H1 (cell line): Measurements from ENCODE around the gene CFAP92. TPM values are rescaled to one million over a fixed set of nuclear protein-coding genes. Genes with fewer than 3 reads are reported as not detected.

Experiments
- CTCF ChIA-PET: fragments of 300-600 bp; sonication (Branson Sonifier 250); formaldehyde crosslinking; loops from one replicate; lab custom pipeline; 2021; ENCODE audit not compliant: partially characterized antibody; lab: Charles Lee
- POLR2A ChIA-PET: fragments of 300-600 bp; sonication (Branson Sonifier 250); formaldehyde crosslinking; loops from one replicate; lab custom pipeline; 2021; ENCODE audit warnings: inconsistent platforms; ENCODE audit not compliant: partially characterized antibody; lab: Charles Lee
- DNase-seq, 2 experiments: peaks; one replicate each; pipeline versions ENCODE4 v3.0.0 to v3.0.0-alpha.2; 2010 to 2022; ENCODE audit warnings: low spot score in 2 of 2, low read depth in 1 of 2, mixed read lengths in 1 of 2
- FAIRE-seq: peaks from 2 replicates; lab custom pipeline; 2011; peaks lifted over from hg19 to GRCh38; lab: Jason Lieb, UNC
- H2AFZ ChIP-seq: 2 replicates; pipeline ENCODE4 v1.8.1; 2012; ENCODE audit warnings: low read length, inconsistent platforms
- H2AK5ac ChIP-seq: 2 replicates; pipeline ENCODE4 v1.6.1; 2013; ENCODE audit warnings: low read depth, low read length
- H2BK120ac ChIP-seq: replicated peaks from 2 replicates; pipeline ENCODE3; 2013; ENCODE audit warnings: low read depth, low read length, inconsistent platforms
- H2BK12ac ChIP-seq: 2 replicates; pipeline ENCODE4 v1.6.1; 2013; ENCODE audit warnings: low read depth, low read length
- H2BK15ac ChIP-seq: 2 replicates; pipeline ENCODE4 v1.6.1; 2013; ENCODE audit warnings: low read length
- H2BK20ac ChIP-seq: 2 replicates; pipeline ENCODE4 v1.6.1; 2013; ENCODE audit warnings: low read length
- H2BK5ac ChIP-seq: 2 replicates; pipeline ENCODE4 v1.6.1; 2013; ENCODE audit warnings: low read depth, low read length
- H3K14ac ChIP-seq: 2 replicates; pipeline ENCODE4 v1.6.1; 2013; ENCODE audit warnings: inconsistent platforms; ENCODE audit not compliant: insufficient read length
- H3K18ac ChIP-seq: 2 replicates; pipeline ENCODE4 v1.6.1; 2013; ENCODE audit warnings: low read length; ENCODE audit errors: extremely low read depth
- H3K23ac ChIP-seq: 2 replicates; pipeline ENCODE4 v1.6.1; 2013; ENCODE audit warnings: inconsistent platforms; ENCODE audit not compliant: insufficient read length
- H3K23me2 ChIP-seq: 2 replicates; pipeline ENCODE4 v1.6.1; 2013; ENCODE audit warnings: low read depth, low read length
- H3K27ac ChIP-seq: 2 replicates; pipeline ENCODE4 v1.6.1; 2011; ENCODE audit warnings: low read depth, low read length, inconsistent platforms
- H3K27me3 ChIP-seq, 4 experiments: replicated peaks in 1 of 4; 1 replicate in 1 of 4; 2 replicates in 3 of 4; pipeline versions ENCODE4 v1.6.1 to v1.8.1; 2011 to 2013; ENCODE audit warnings: low read length in 3 of 4, mild to moderate bottlenecking in 3 of 4, inconsistent platforms in 2 of 4, mixed read lengths in 2 of 4, moderate library complexity in 1 of 4; ENCODE audit not compliant: control insufficient read depth in 3 of 4, insufficient read depth in 3 of 4; ENCODE audit errors: extremely low read depth in 1 of 4
- H3K36me3 ChIP-seq, 4 experiments: 2 replicates each; pipeline versions ENCODE4 v1.6.1 to v1.8.1; 2011 to 2013; ENCODE audit warnings: mild to moderate bottlenecking in 4 of 4, low read length in 3 of 4, moderate library complexity in 2 of 4, control low read depth in 1 of 4, inconsistent platforms in 1 of 4; ENCODE audit not compliant: insufficient read depth in 4 of 4, control insufficient read depth in 2 of 4
- H3K4ac ChIP-seq: replicated peaks from 2 replicates; pipeline ENCODE3; 2013; ENCODE audit warnings: low read length, low read depth, mixed read lengths, inconsistent platforms; ENCODE audit not compliant: insufficient read length
- H3K4me1 ChIP-seq, 4 experiments: replicated peaks in 1 of 4; 1 replicate in 1 of 4; 2 replicates in 3 of 4; pipeline versions ENCODE4 v1.6.1 to v1.8.1; 2011 to 2013; ENCODE audit warnings: low read length in 3 of 4, inconsistent platforms in 2 of 4, mixed read lengths in 1 of 4; ENCODE audit not compliant: insufficient read depth in 4 of 4, control insufficient read depth in 3 of 4
- H3K4me2 ChIP-seq, 2 experiments: 2 replicates each; pipeline versions ENCODE4 v1.6.1 to v1.8.1; 2011 to 2013; ENCODE audit warnings: low read depth in 2 of 2, low read length in 2 of 2, control low read depth in 1 of 2, inconsistent platforms in 1 of 2, mild to moderate bottlenecking in 1 of 2; ENCODE audit not compliant: insufficient read depth in 1 of 2
- H3K4me3 ChIP-seq, 4 experiments: fragments of 200-600, 300-600 bp in 1 of 4; sonication (generic), shearing (Covaris generic), sonication (Bioruptor Twin) in 1 of 4; 2 replicates each; pipeline versions ENCODE4 v1.5.1 to v1.8.1; 2011 to 2016; ENCODE audit warnings: low read length in 4 of 4, low read depth in 3 of 4, control low read depth in 2 of 4, inconsistent platforms in 2 of 4, mild to moderate bottlenecking in 2 of 4, mixed read lengths in 1 of 4, moderate library complexity in 1 of 4; ENCODE audit not compliant: insufficient read depth in 2 of 4; ENCODE audit errors: extremely low read depth in 1 of 4
- H3K56ac ChIP-seq: replicated peaks from 2 replicates; pipeline ENCODE3; 2013; ENCODE audit warnings: low read depth, mild to moderate bottlenecking, mixed read lengths, low read length, inconsistent platforms; ENCODE audit not compliant: insufficient read length
- H3K79me1 ChIP-seq: 2 replicates; pipeline ENCODE4 v1.6.1; 2013; ENCODE audit warnings: low read depth, low read length, control low read depth
- H3K79me2 ChIP-seq, 2 experiments: 2 replicates each; pipeline versions ENCODE4 v1.6.1 to v1.8.1; 2012 to 2013; ENCODE audit warnings: low read length in 2 of 2, mild to moderate bottlenecking in 2 of 2, inconsistent platforms in 1 of 2; ENCODE audit not compliant: insufficient read depth in 2 of 2, control insufficient read depth in 1 of 2
- H3K9ac ChIP-seq, 4 experiments: replicated peaks in 1 of 4; 1 replicate in 1 of 4; 2 replicates in 3 of 4; pipeline versions ENCODE4 v1.6.1 to v1.8.1; 2011 to 2013; ENCODE audit warnings: low read depth in 3 of 4, low read length in 3 of 4, control low read depth in 2 of 4, mild to moderate bottlenecking in 2 of 4, moderate library complexity in 2 of 4, inconsistent platforms in 1 of 4; ENCODE audit errors: extremely low read depth in 1 of 4
- H3K9me3 ChIP-seq, 2 experiments: 2 replicates each; pipeline versions ENCODE4 v1.6.1 to v1.8.1; 2012 to 2013; ENCODE audit warnings: mild to moderate bottlenecking in 2 of 2, moderate library complexity in 2 of 2, control low read depth in 1 of 2, inconsistent platforms in 1 of 2, low read depth in 1 of 2, low read length in 1 of 2, mixed read lengths in 1 of 2; ENCODE audit not compliant: insufficient read depth in 2 of 2
- H4K20me1 ChIP-seq, 2 experiments: replicated peaks in 1 of 2; 2 replicates each; pipeline versions ENCODE3 to v1.8.1; 2011 to 2013; ENCODE audit warnings: inconsistent platforms in 2 of 2, low read length in 2 of 2, mild to moderate bottlenecking in 1 of 2; ENCODE audit not compliant: insufficient read depth in 2 of 2, control insufficient read depth in 1 of 2
- H4K5ac ChIP-seq: 2 replicates; pipeline ENCODE4 v1.6.1; 2013; ENCODE audit warnings: low read length, low read depth, mixed read lengths, inconsistent platforms; ENCODE audit not compliant: insufficient read length
- H4K8ac ChIP-seq: 2 replicates; pipeline ENCODE4 v1.8.0; 2013; ENCODE audit warnings: mild to moderate bottlenecking, moderate library complexity, low read length, inconsistent platforms; ENCODE audit not compliant: insufficient read depth; ENCODE audit errors: extremely low read depth
- H4K91ac ChIP-seq: replicated peaks from 2 replicates; pipeline ENCODE3; 2013; ENCODE audit warnings: low read length, mixed read lengths, inconsistent platforms; ENCODE audit not compliant: insufficient read length
- CTBP2 ChIP-seq: IDR thresholded peaks from 2 replicates; pipeline ENCODE4 v1.7.0; 2011; ENCODE audit warnings: borderline replicate concordance, mild to moderate bottlenecking, moderate library complexity, mixed read lengths, low read length; ENCODE audit not compliant: insufficient read depth, insufficient read length
- CTCF ChIP-seq, 3 experiments: IDR thresholded peaks; 1 replicate in 2 of 3; 2 replicates in 1 of 3; pipeline versions ENCODE4 v1.5.1 to v1.6.1; 2011; ENCODE audit warnings: low read length in 3 of 3, mild to moderate bottlenecking in 3 of 3, inconsistent platforms in 2 of 3, low read depth in 1 of 3, moderate library complexity in 1 of 3; ENCODE audit not compliant: insufficient read depth in 1 of 3; ENCODE audit errors: control extremely low read depth in 1 of 3
- HDAC2 ChIP-seq, 2 experiments: fragments of 300-600 bp in 1 of 2; sonication (generic) in 1 of 2; IDR thresholded peaks; 2 replicates each; pipeline ENCODE4 v1.6.1; 2011 to 2012; ENCODE audit warnings: low read depth in 2 of 2, low read length in 2 of 2, mild to moderate bottlenecking in 2 of 2, moderate library complexity in 2 of 2, borderline replicate concordance in 1 of 2, inconsistent platforms in 1 of 2
- JUND ChIP-seq: IDR thresholded peaks from 2 replicates; pipeline ENCODE4 v1.6.1; 2011; ENCODE audit warnings: mild to moderate bottlenecking, improper control_type of control experiment, low read length
- POU5F1 ChIP-seq: IDR thresholded peaks from 2 replicates; pipeline ENCODE4 v1.6.1; 2011; ENCODE audit warnings: low read depth, mild to moderate bottlenecking, low read length, moderate library complexity
- RBBP5 ChIP-seq: IDR thresholded peaks from 2 replicates; pipeline ENCODE4 v1.7.1; 2012; ENCODE audit warnings: low read depth, mild to moderate bottlenecking, inconsistent platforms, low read length, moderate library complexity, borderline replicate concordance
- TAF1 ChIP-seq: IDR thresholded peaks from 2 replicates; pipeline ENCODE4 v1.6.1; 2011; ENCODE audit warnings: mild to moderate bottlenecking, low read depth, low read length
- WGBS, 2 experiments: shearing (Covaris generic) in 1 of 2; methylation state at CpG; one replicate each; pipeline versions ENCODE4 v1.1.6 to v1.1.7; 2013 to 2015; ENCODE audit warnings: low lambda C conversion rate in 2 of 2, mixed read lengths in 2 of 2, inconsistent platforms in 1 of 2, low coverage in 1 of 2, missing lambda C conversion rate in 1 of 2; ENCODE audit not compliant: insufficient replicate concordance in 2 of 2, insufficient coverage in 1 of 2, insufficient read length in 1 of 2; ENCODE audit errors: extremely low coverage in 1 of 2, missing lambda C conversion rate in 1 of 2; 5-methylcytosine and 5-hydroxymethylcytosine counted together
- polyA plus RNA-seq, 7 experiments: library from polyadenylated mRNA; depleted of rRNA in 3 of 7; stranded (reverse) in 5 of 7; unstranded in 2 of 7; fragments of >200 nt in 5 of 7; fragments of 200-250 nt in 2 of 7; gene quantifications; 1 replicate in 5 of 7; 2 replicates in 1 of 7; 4 replicates in 1 of 7; pipeline versions ENCODE4 v1.2.1 to v1.2.3, GENCODE V29; 2011 to 2013; ENCODE audit warnings: missing spikeins in 2 of 7, mixed read lengths in 2 of 7
- total RNA-seq: library from RNA; stranded (reverse); fragmentation: NEBNext Ultra II Directional; extraction: Animal tissue kit (Norgen Biotek cat#: 25700); gene quantifications from 2 replicates; pipeline ENCODE4 v1.2.1, GENCODE V29; 2021

Gene CFAP92
- total and polyA plus RNA-seq, 2 of the 8 experiments (the other 6 are each of a cell fraction or from before 2014, with no cell fraction given) = 0.77 to 2.0 TPM

DNA sequence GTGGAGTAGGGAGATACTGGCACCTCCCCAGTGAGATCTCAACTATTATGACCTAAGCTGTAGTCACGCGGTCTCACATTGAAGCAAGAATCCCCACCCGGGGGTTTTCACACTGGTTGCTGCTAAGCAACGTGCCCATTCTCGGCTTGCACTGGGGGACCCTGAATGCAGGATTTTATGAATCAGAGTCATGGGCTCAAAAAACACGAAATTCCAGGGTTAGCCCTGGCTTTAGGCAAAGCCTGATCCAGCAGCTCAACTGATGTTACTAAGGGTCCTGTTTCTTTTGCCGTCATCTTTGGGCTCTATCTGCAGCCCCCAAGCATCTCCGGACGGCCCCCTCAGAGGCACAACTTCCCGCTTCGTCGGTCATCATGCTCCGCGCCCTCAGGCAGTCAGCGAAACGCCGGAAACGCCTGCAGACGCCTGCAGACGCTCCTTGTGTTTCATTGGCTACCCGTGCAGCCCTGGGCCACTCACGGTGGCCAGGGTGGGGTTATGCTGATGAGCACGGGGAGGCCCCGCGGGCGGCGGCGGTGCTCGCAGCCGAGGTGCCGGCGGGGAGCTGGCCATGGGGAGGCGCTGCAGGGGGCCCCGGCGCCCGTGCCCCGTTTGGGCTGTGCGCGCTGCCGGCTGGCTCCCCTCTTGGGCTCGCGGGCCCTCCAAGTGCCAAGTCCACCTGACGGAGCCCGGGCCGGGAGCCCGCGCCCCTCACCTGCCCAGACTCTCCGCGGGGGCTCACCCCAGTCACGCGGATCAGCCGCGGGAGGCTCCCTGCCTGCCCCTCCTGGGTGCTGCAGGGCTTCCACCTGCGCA lies 33.1 kb upstream of the CFAP92 start:
- FAIRE-seq (no peak), DNase-seq (peak; percentile 73 to 81)
- no peaks in the 10 kb centered on the region; the same call in 1 of the 2 replicates for H3K23me2 ChIP-seq
- H3K36me3 ChIP-seq = no peaks in the 10 kb centered on the region
- no peak overlapping the region for H2BK120ac ChIP-seq
- CTCF ChIA-PET = interaction anchor here (0.6 to 10.0 kb wide), 12 partner anchors 8 to 218 kb away, joined by 3 to 58 read pairs (median 6); partner anchors contain the start of gene EFCC1
- no peak overlapping the region for H3K56ac ChIP-seq
- POLR2A ChIA-PET = interaction anchor here (0.8 to 1.5 kb wide), 5 partner anchors 10 to 32 kb away, joined by 3 to 4 read pairs (median 3); no protein-coding TSS in a partner anchor
- H4K20me1 ChIP-seq = no peaks in the 10 kb centered on the region
- H4K5ac ChIP-seq = no peak overlapping the region
- no peaks in the 10 kb centered on the region for H3K79me2 ChIP-seq
- H3K18ac ChIP-seq = peak overlapping the region; percentile 36
- no peak overlapping the region for H3K4ac ChIP-seq
- peak overlapping the region; percentile 82; the same call in 1 of the 2 replicates for H2AFZ ChIP-seq
- no peak overlapping the region for H2AK5ac ChIP-seq
- H4K8ac ChIP-seq = peak overlapping the region; percentile 63
- no peak overlapping the region for H3K9ac ChIP-seq
- H2BK20ac ChIP-seq = peak overlapping the region; percentile 48; the same call in 1 of the 2 replicates
- no peak overlapping the region for H2BK15ac ChIP-seq
- H3K4me1 ChIP-seq = peaks cover 0 to 4% (median 0%) of the 10 kb centered on the region in 4 experiments; a peak in 3 of 7 replicates
- H3K23ac ChIP-seq = no peak overlapping the region
- peaks cover 5 to 23% (median 19%) of the 10 kb centered on the region in 4 experiments for H3K27me3 ChIP-seq
- peak overlapping the region in 3 of 4 experiments; percentile 11 to 52 (median 14); a peak in 6 of 8 replicates for H3K4me3 ChIP-seq
- no peak overlapping the region for H2BK5ac ChIP-seq
- H3K9me3 ChIP-seq = no peaks in the 10 kb centered on the region
- 21% methylated on average over 44 of the region's 54 CpGs; no CpG with 5 or more reads in 1 of the 2 experiments for WGBS, 2 experiments
- H3K27ac ChIP-seq = no peak overlapping the region
- H2BK12ac ChIP-seq = peak overlapping the region; percentile 80; the same call in 1 of the 2 replicates
- H3K14ac ChIP-seq = no peak overlapping the region
- no peak overlapping the region for H4K91ac ChIP-seq
- peak overlapping the region; percentile 32 to 66; a peak in 3 of 4 replicates for H3K4me2 ChIP-seq
- no peaks in the 10 kb centered on the region for H3K79me1 ChIP-seq
- no peak for TF ChIP-seq JUND
- TF ChIP-seq TAF1 = no peak
- TF ChIP-seq CTCF (IDR thresholded peaks at IDR 0.05; ENCODE audit: control extremely low read depth in 1 of 3, insufficient read depth in 1 of 3, low read depth in 1 of 3, low read length in 3 of 3) = peak; percentile 27 to 42 (median 32)
- TF ChIP-seq HDAC2 (IDR thresholded peaks at IDR 0.05; ENCODE audit: borderline replicate concordance in 1 of 2, low read depth in 2 of 2, low read length in 2 of 2) = peak in 1 of 2 experiments; percentile 92; a peak in 2 of 4 replicates
- TF ChIP-seq CTBP2 = peak; percentile 77
- no peak for TF ChIP-seq POU5F1
- TF ChIP-seq RBBP5 = peak; percentile 31; the same call in 1 of the 2 replicates
